Right ventricle myocardium superior (tissue), 1 donor: ENCODE measurements around the gene NDUFS8. TPM values are rescaled to one million over a fixed set of nuclear protein-coding genes. Genes with fewer than 3 reads are reported as not detected.
A peak's percentile ranks its signal among the peaks of the same experiment; 100 is the strongest.

Experiments
- ATAC-seq: fragments of 200-7000 bp; cut with Tn5 transposase; one replicate; pipeline ENCODE4 v1.9.1; 2020; ENCODE audit warnings: mild to moderate bottlenecking; ENCODE audit not compliant: poor library complexity
- DNase-seq: peaks from one replicate; pipeline ENCODE4 v3.0.0-alpha.2; 2020
- intact Hi-C: fragments of 100-400 bp; cut with DNase I; formaldehyde crosslinking; loops from one replicate; pipeline ENCODE4 v1.11.2; 2022
- total RNA-seq: library from RNA; stranded (reverse); fragmentation: NEBNext Ultra II Directional; extraction: Animal tissue kit (Norgen Biotek cat#: 25700); gene quantifications from one replicate; pipeline ENCODE4 v1.2.1, GENCODE V29; 2021
- donor health status: DM: no; HTN: yes; CAD: no; lungs with severe emphysema.

Gene NDUFS8
- total RNA-seq, 1 donor from 2014 or later: 474 TPM

DNA sequence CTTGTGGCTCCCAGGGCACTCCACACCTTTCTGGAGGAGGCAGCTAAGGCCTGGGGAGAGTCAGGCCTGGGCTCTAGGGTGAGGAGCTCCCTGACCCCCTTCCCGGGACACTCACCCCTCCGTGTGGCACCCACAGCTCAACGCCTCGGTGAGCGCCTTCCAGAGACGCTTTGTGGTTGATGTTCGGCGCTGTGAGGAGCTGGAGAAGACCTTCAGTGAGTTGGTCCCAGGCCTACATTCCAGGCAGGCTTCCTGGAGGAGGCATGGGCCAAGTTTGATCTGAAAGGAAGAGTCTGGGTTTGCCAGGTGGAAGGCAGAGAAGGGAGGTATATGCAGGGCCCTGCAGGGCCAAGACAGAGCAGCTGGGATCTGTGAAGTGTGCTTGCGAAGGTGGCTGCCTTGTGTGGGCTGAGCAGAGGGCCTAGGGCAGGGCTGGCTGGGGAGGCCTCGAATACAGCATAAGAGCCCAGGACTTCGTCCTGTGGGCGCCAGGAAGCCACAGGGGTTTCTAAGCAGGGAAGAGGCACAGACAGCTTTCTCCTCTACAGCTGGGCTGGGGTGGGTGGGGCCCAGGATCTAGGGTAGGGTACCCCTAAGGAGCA lies 11.2 kb downstream of the NDUFS8 start:
- intact Hi-C loops: no loop called here
- ATAC-seq: no peak
- peak; percentile 27 for DNase-seq

DNA sequence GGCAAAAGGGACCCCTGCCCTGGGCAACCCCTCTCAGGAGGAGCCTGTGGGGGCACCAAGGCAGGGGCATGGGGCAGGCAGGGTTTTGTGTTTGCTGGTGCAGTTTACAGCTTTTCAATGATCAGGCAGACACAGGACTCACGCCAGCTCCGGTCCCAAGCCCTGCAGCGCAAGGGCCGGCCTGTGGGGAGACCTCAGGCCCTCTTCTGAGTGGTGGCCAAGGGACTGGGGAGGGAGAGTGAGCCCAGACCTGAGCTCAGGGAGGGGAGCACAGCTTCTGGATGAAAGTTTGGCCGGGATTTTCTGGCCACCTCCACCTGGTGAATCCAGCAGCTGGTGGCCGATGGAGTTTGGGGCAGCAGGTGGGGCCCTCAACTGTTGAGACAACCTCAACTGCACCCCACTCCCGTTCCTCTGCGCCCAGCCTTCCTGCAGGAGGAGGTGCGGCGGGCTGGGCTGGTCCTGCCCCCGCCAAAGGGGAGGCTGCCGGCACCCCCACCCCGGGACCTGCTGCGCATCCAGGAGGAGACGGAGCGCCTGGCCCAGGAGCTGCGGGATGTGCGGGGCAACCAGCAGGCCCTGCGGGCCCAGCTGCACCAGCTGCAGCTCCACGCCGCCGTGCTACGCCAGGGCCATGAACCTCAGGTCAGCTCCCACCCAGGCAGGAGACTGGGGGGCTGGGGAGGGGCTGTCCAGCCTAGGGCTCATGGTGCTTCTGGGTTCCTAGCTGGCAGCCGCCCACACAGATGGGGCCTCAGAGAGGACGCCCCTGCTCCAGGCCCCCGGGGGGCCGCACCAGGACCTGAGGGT lies 11.9 kb downstream of the NDUFS8 start:
- intact Hi-C loops: no loop called here
- DNase-seq: no peak
- no peak for ATAC-seq

GRCh38 chr11:68043029-68043348 lies 12.5 kb downstream of the NDUFS8 start:
- intact Hi-C loops: no loop called here
- DNase-seq: no peak
- ATAC-seq: no peak

DNA sequence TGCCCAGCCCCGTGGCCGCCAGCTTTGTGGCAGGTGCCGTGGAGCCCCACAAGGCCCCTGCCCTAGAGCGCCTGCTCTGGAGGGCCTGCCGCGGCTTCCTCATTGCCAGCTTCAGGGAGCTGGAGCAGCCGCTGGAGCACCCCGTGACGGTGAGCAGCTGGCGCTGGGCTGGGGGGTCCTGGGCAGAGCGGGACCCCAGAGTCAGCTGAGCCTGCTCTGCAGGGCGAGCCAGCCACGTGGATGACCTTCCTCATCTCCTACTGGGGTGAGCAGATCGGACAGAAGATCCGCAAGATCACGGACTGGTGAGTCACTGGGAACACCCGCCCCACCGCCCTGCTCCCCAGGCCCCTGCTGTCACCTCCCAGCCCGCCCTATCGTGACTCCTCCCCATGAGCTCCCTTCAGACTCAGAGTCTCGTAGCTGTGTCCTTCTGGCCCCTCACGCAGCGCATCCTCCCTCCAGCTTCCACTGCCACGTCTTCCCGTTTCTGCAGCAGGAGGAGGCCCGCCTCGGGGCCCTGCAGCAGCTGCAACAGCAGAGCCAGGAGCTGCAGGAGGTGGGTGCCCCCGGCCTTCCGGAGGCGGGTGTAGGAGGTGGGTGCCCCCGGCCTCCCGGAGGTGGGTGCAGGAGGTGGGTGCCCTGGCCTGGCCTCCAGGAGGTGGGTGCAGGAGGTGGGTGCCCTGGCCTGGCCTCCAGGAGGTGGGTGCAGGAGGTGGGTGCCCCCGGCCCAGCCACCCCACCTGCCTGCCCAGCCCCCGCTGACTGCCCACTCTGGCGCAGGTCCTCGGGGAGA lies 13.1 kb downstream of the NDUFS8 start:
- DNase-seq: no peak
- no peak for ATAC-seq
- intact Hi-C loops: no loop called here

- intact Hi-C loops: no loop called here
- ATAC-seq (no peak), DNase-seq (no peak)
Observed at GRCh38 chr11:68044145-68044813, 13.8 kb downstream of the NDUFS8 start.

- intact Hi-C loops: no loop called here
- ATAC-seq (no peak), DNase-seq (no peak)
Observed at GRCh38 chr11:68044898-68045351, 14.4 kb downstream of the NDUFS8 start.

DNA sequence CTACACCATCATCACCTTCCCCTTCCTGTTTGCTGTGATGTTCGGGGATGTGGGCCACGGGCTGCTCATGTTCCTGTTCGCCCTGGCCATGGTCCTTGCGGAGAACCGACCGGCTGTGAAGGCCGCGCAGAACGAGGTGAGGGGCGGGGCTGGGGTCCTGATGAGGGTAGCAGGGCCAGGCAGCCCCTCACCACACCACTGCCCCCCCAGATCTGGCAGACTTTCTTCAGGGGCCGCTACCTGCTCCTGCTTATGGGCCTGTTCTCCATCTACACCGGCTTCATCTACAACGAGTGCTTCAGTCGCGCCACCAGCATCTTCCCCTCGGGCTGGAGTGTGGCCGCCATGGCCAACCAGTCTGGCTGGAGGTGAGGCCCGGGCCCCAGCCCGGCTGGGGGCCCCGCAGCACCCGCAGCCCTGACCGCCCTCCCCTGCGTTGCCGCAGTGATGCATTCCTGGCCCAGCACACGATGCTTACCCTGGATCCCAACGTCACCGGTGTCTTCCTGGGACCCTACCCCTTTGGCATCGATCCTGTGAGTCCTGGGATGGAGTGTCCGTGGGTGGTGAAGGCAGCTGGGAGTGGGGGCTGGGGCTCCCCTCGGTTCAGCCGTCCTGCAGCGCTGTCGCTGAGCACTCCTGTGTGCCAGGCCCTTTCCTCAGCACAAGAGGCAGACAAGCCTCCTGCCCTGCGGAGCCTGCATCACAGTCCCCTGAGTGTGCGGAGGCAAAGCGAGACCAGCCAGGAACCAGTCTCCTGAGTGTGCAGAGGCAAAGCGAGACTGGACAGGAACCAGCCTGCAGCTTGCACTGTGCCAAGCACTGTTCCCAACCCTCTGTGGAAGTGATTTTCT lies 17.2 kb downstream of the NDUFS8 start:
- intact Hi-C loops: no loop called here
- no peak for DNase-seq
- ATAC-seq: no peak

DNA sequence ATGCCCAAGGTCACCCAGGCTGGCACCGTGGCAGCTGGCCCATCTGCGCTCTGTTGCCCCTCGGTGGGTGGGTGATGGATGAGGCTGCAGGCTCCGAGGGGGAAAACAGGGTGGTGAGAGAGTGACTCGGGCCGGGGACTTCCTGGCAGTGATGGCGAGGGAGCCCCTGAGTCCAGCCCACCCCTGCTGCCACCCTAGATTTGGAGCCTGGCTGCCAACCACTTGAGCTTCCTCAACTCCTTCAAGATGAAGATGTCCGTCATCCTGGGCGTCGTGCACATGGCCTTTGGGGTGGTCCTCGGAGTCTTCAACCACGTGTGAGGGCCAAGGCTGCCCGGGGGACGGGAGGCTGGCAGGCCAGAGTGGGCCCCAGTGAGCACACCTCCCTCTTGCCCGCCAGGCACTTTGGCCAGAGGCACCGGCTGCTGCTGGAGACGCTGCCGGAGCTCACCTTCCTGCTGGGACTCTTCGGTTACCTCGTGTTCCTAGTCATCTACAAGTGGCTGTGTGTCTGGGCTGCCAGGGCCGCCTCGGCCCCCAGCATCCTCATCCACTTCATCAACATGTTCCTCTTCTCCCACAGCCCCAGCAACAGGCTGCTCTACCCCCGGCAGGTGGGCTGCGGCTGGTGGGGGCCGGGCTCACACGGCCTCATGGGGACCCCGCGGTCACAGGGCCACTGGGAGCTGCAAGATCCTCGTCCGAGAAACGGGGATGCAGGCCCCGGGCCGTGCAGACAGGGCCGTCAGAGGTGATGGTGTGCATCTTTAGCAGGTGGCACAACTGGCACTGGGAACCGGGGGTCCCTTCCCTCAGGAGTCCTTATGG lies 18.4 kb downstream of the NDUFS8 start:
- intact Hi-C loops: no loop called here
- no peak for DNase-seq
- ATAC-seq: no peak

GRCh38 chr11:68049509-68050370 lies 19.3 kb downstream of the NDUFS8 start:
- intact Hi-C loops: no loop called here
- no peak for DNase-seq
- no peak for ATAC-seq

GRCh38 chr11:68050371-68050841 lies 19.9 kb downstream of the NDUFS8 start:
- DNase-seq (no peak), ATAC-seq (no peak)
- intact Hi-C loops: no loop called here

GRCh38 chr11:68051191-68052136 lies 21.0 kb downstream of the NDUFS8 start:
- no peak for DNase-seq
- ATAC-seq: peak; percentile 10
- intact Hi-C loops: no loop called here

DNA sequence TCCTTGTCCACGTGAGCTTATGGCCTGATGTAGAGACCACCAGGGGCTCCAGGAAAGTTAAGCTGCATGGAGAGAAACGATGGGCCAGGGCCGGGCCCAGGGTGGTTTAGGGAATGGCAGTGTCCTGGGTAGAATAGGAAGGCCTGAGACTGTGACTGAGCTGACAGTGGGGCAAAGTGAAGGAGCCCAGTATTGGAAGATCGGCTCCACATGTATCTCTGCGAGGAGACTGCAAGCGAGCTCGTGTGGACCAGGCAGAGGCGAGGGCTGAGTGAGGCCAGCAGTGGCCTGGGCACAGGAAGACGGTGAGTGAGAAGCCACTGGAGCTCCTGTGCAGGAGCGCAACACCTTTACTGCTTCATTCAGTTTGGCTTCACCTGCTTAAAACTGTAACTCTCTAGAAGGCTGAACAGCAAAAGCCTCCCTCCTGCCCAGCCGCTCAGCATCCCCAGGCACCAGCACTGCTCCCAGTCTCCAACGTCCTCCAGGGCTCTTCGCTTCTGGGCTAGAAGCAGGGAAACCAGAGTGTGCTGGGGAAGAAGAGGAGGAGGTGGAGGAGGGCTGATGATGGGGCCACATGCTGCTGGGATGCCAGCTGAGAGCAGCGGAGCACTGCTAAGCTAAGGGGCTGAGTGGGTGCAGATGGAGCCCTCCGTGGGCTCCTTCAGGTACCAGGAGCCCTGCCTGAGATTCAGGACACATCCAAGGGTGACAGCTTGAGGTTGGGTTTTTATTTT lies 21.8 kb downstream of the NDUFS8 start:
- intact Hi-C loops: no loop called here
- ATAC-seq (no peak), DNase-seq (no peak)

GRCh38 chr11:68053117-68053516 lies 22.6 kb downstream of the NDUFS8 start:
- peak; percentile 18 for ATAC-seq
- intact Hi-C loops: no loop called here
- DNase-seq: no peak

DNA sequence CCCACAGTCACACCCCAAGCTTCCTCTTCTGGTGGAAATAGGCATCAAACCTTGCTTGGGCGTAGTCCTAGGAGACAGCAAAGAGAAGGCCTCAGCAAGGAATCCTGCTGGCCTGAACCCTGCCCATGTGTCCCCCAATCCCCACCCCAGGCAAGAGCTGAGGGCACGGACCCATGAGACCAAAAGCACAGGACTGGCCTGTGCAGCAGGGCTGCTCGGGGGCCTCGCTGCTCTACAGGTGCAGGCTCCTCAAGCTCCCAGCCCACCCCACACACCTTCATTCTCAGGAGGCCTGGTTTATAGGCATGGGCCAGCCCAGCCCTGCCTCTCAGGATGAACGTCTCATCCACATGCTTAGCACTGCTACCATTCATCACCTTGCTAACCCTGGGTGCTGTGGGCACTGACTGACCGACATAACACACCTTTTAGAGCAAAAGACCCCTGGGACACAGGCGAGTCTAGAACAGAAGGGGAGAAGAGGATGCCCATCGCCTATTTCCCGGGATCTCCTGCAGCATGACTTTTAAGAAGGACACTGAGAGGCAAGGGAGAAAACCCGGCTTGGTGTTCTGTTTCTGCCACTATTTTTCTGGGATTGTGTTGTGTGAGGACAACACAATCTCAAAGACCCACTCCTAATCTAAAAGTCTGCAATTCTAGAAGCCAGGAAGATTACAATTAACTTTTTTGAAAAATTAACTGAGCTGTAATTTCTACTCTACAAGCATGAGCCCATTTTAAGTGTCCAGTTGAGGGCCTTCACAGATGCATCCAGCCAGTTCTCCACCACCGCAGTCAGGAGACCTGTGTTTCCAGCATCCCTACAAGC lies 23.7 kb downstream of the NDUFS8 start:
- intact Hi-C loops: no loop called here
- ATAC-seq: no peak
- DNase-seq: no peak
